ENCODE results near the gene MAP4K3.

The MAP4K3 gene

DNA sequence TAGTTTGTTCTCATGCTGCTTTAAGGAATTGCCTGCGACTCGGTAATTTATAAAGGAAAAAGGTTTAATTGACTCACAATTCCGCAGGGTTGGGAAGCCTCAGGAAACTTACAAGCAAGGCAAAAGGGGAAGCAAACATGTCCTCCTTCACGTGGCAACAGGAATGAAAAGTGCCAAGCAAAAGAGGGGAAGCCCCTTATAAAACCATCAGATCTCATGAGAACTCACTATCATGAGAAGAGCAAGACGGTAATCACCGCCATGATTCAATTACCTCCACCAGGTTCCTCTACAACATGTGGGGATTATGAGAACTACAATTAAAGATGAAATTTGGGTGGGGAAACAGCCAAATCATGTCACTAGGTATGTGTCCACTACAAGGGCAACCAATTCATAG lies 53.9 kb downstream of the MAP4K3 start:
- CTCF ChIA-PET, result interaction anchor here (1.5 kb wide), 1 partner anchor 314 kb away, joined by 3 read pairs; no protein-coding TSS in a partner anchor
- Histone ChIP-seq H3K4me1 (ENCODE audit: control extremely low read depth in 1 of 4, control insufficient read depth in 4 of 4, insufficient read depth in 4 of 4, low read length in 3 of 4) (peaks cover 0 to 5% (median under 1%) of the 10 kb centered on the region in 4 experiments), H3K27me3 (replicated peaks in 2 of 5; ENCODE audit: control insufficient read depth in 4 of 5, insufficient read depth in 5 of 5, low read length in 4 of 5) (no peaks in the 10 kb centered on the region), H3K27ac (ENCODE audit: insufficient read depth in 1 of 2, low read depth in 1 of 2, low read length in 2 of 2, poor library complexity in 1 of 2, severe bottlenecking in 2 of 2) (no peak overlapping the region), H3K4me3 (ENCODE audit: control insufficient read depth in 1 of 7, extremely low read depth in 1 of 7, insufficient read depth in 4 of 7, low read depth in 2 of 7, low read length in 6 of 7) (no peak overlapping the region), H3K9me3 (ENCODE audit: control extremely low read depth in 1 of 5, control insufficient read depth in 4 of 5, insufficient read depth in 2 of 5, low read depth in 1 of 5, low read length in 4 of 5) (peaks cover 0 to 5% (median 0%) of the 10 kb centered on the region in 5 experiments), H3K36me3 (ENCODE audit: control insufficient read depth in 4 of 4, insufficient read depth in 4 of 4, low read length in 3 of 4) (peaks cover 0 to 2% (median 0%) of the 10 kb centered on the region in 4 experiments)
- 80% methylated on average over 1 of the region's 6 CpGs for WGBS (ENCODE audit: insufficient coverage)
- POLR2A ChIA-PET, result no interaction called here
- DNase-seq, result no peak

DNA sequence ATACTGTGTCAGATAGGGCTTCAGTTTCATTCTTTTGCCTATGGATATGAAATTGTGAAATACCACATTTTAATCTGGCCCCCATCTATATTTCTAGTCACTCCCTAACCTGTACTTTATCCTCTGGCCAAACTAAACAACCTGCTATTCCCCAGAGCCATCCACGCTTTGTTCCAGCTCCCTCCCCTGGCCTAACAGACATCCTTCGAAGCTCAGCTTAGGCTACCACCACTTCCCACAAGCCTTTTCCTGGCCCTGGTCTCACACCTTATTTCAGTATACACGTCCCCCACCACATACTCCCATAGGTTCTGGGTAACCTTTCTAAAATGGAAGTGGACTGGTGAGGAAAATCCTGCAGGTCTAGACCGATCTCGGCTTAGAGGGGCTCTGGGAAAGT lies 55.4 kb downstream of the MAP4K3 start:
- CTCF ChIA-PET, result interaction anchor here (1.4 to 1.5 kb wide), 3 partner anchors 19 to 349 kb away, joined by 3 to 4 read pairs (median 3); no protein-coding TSS in a partner anchor
- POLR2A ChIA-PET, result no interaction called here
- 90% methylated on average over 4 of the region's 5 CpGs for WGBS (ENCODE audit: insufficient coverage)

DNA sequence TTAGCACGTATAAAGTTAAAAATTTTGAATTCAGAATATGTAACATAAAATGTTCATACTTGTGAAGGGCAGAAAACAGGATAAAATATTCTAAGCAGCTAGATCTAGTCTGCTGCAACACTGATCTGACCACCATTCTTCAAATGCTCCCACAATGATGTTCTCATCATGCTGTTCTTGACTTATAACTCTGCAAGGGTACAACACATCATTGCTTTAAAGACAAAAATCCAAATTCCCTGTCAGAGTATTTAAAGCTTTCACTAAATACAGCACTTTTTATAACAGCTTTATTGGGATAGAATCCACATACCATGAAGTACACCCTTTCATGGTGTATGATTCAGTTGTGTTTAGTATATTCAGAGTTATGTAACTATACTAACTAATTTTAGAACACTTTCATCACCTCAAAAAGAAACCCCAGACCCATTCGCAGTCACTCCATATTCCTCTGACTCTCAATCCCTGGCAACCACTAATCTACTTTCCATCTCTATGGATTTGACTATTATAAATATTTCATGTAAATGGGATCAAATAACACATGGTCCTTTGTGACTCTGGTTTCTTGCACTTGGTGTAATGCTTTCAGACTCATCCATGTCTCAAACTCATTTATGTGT lies 56.4 kb downstream of the MAP4K3 start:
- Histone ChIP-seq H3K4me3 (ENCODE audit: control insufficient read depth in 1 of 7, extremely low read depth in 1 of 7, insufficient read depth in 4 of 7, low read depth in 2 of 7, low read length in 6 of 7) (no peak overlapping the region), H3K4me1 (ENCODE audit: control extremely low read depth in 1 of 4, control insufficient read depth in 4 of 4, insufficient read depth in 4 of 4, low read length in 3 of 4) (peaks cover 0 to 13% (median 8%) of the 10 kb centered on the region in 4 experiments), H3K27me3 (replicated peaks in 2 of 5; ENCODE audit: control insufficient read depth in 4 of 5, insufficient read depth in 5 of 5, low read length in 4 of 5) (no peaks in the 10 kb centered on the region), H3K27ac (ENCODE audit: insufficient read depth in 1 of 2, low read depth in 1 of 2, low read length in 2 of 2, poor library complexity in 1 of 2, severe bottlenecking in 2 of 2) (no peak overlapping the region), H3K9me3 (ENCODE audit: control extremely low read depth in 1 of 5, control insufficient read depth in 4 of 5, insufficient read depth in 2 of 5, low read depth in 1 of 5, low read length in 4 of 5) (peaks cover 0 to 7% (median 1%) of the 10 kb centered on the region in 5 experiments), H3K36me3 (ENCODE audit: control insufficient read depth in 4 of 4, insufficient read depth in 4 of 4, low read length in 3 of 4) (peaks cover 1 to 12% (median 6%) of the 10 kb centered on the region in 4 experiments)
- no peak for DNase-seq
- ChIA-PET POLR2A (no interaction called here), CTCF (interaction anchor here (0.5 to 2.5 kb wide), 16 partner anchors 10 to 352 kb away, joined by 3 to 9 read pairs (median 5); no protein-coding TSS in a partner anchor)
- WGBS (ENCODE audit: insufficient coverage), result no CpG with 5 or more reads among the region's 2 CpGs

More for the DNA sequence above, 55.4 kb downstream of the MAP4K3 start:
- no peak overlapping the region for H3K27ac ChIP-seq (ENCODE audit: insufficient read depth in 1 of 2, low read depth in 1 of 2, low read length in 2 of 2, poor library complexity in 1 of 2, severe bottlenecking in 2 of 2)
- peaks cover 0 to 2% (median 0%) of the 10 kb centered on the region in 4 experiments for H3K36me3 ChIP-seq (ENCODE audit: control insufficient read depth in 4 of 4, insufficient read depth in 4 of 4, low read length in 3 of 4)
- no peaks in the 10 kb centered on the region for H3K27me3 ChIP-seq (replicated peaks in 2 of 5; ENCODE audit: control insufficient read depth in 4 of 5, insufficient read depth in 5 of 5, low read length in 4 of 5)
- no peak for DNase-seq
- H3K4me3 ChIP-seq (ENCODE audit: control insufficient read depth in 1 of 7, extremely low read depth in 1 of 7, insufficient read depth in 4 of 7, low read depth in 2 of 7, low read length in 6 of 7), result no peak overlapping the region
- H3K4me1 ChIP-seq (ENCODE audit: control extremely low read depth in 1 of 4, control insufficient read depth in 4 of 4, insufficient read depth in 4 of 4, low read length in 3 of 4), result peaks cover 0 to 13% (median 8%) of the 10 kb centered on the region in 4 experiments
- H3K9me3 ChIP-seq (ENCODE audit: control extremely low read depth in 1 of 5, control insufficient read depth in 4 of 5, insufficient read depth in 2 of 5, low read depth in 1 of 5, low read length in 4 of 5), result peaks cover 0 to 5% (median 0%) of the 10 kb centered on the region in 5 experiments

DNA sequence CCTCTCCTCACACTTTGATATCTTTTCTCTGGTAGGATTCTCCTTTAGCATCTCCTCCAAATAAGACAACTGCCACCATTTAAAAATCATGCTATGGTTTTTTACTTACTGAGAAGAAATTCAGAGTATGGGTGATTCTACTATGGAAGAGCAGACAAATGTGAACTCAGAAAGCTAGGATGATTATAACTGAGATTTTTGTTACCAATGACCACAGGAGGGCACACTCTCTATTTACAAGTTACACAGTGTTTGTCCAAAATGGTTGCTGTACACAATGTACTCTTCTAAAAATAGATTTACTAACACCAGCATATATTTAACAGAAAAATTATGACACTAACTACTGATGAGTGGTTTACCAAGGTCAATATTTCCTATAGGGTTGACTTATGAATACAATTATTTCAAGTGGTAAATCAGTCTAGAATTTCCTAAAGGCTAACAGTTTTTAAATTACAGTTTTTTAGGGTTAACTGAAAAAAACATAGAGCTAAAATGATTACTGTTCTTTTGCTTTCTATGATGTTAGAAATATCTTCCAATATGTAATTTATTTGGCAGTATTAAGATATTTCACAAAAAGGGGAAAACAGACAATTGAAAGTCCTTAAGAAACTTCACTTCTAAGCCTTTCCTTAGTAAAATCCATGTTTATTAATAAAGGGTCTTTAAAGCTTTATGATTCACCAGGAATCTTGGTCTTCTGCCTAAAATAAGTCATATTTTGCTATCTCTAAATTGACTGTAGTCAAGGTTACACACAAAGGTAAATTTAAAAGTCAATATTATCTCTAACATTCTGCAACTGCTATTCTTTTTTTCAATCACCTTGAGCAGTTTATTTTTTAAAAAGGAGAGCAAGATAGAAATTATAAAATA lies 57.2 kb downstream of the MAP4K3 start:
- Histone ChIP-seq H3K27me3 (replicated peaks in 2 of 5; ENCODE audit: control insufficient read depth in 4 of 5, insufficient read depth in 5 of 5, low read length in 4 of 5) (no peaks in the 10 kb centered on the region), H3K9me3 (ENCODE audit: control extremely low read depth in 1 of 5, control insufficient read depth in 4 of 5, insufficient read depth in 2 of 5, low read depth in 1 of 5, low read length in 4 of 5) (peaks cover 0 to 11% (median 3%) of the 10 kb centered on the region in 5 experiments), H3K27ac (ENCODE audit: insufficient read depth in 1 of 2, low read depth in 1 of 2, low read length in 2 of 2, poor library complexity in 1 of 2, severe bottlenecking in 2 of 2) (no peak overlapping the region), H3K4me1 (ENCODE audit: control extremely low read depth in 1 of 4, control insufficient read depth in 4 of 4, insufficient read depth in 4 of 4, low read length in 3 of 4) (peaks cover 0 to 13% (median 8%) of the 10 kb centered on the region in 4 experiments), H3K36me3 (ENCODE audit: control insufficient read depth in 4 of 4, insufficient read depth in 4 of 4, low read length in 3 of 4) (peaks cover 3 to 18% (median 7%) of the 10 kb centered on the region in 4 experiments), H3K4me3 (ENCODE audit: control insufficient read depth in 1 of 7, extremely low read depth in 1 of 7, insufficient read depth in 4 of 7, low read depth in 2 of 7, low read length in 6 of 7) (no peak overlapping the region)
- DNase-seq, result peak; percentile 56 to 75 (median 71)
- POLR2A ChIA-PET, result no interaction called here
- CTCF ChIA-PET, result interaction anchor here (0.7 to 2.5 kb wide), 20 partner anchors 9 to 353 kb away, joined by 3 to 9 read pairs (median 4); no protein-coding TSS in a partner anchor

DNA sequence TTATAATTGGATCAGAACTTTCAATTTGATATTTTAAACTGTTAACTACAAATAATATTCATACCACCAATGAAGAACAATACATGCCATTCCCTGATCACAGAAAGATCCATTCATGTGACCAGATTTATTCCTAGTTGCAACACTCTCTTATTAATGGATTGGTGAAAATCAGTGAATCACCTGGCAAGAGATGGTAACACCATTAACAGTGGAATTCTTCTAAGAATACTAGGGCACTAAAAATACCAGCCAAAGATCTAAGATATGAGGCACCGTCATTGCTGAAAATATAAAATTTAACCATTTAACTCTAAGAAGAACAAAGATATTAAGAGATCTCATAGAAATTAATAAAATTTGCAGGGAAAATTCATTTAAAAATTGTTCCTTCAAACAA lies 58.1 kb downstream of the MAP4K3 start:
- DNase-seq, result no peak
- WGBS (ENCODE audit: insufficient coverage), result no CpG with 5 or more reads among the region's 1 CpG
- CTCF ChIA-PET, result interaction anchor here (0.8 to 2.5 kb wide), 13 partner anchors 8 to 350 kb away, joined by 3 to 9 read pairs (median 6); no protein-coding TSS in a partner anchor

DNA sequence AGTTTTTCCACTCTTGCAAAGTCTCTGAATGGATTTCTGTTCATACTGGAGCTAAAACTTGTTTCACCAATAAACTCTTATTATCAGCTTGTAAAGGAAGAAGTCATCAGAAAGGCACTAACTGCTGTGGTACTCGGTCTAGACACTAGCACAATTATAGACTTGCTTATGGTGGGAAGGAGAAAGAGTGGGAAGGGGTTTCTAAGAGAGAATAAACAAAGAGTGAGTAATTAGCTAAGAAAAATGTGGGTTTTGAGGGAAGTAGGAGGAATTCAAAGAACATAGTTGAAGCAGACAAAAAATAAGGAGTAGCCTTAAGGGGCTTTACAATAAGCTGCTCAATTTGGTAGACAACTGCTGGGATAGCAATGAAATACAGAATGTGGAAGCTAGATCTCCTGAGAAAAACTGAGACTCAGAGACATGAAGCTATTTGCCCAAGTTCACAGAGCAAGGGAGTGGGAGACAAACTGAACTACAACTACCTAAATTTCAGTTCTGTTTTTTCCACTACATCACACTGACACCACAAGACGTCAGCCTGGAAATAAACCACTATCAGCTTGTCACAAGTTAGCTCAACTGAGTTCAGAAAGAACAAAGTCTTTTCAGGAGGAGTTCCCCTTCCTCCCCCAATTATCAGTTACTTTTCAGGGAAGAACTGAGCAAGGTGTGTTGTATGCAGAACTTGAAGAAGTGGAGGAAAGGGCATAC lies 59.7 kb downstream of the MAP4K3 start:
- Histone ChIP-seq H3K9me3 (ENCODE audit: control extremely low read depth in 1 of 5, control insufficient read depth in 4 of 5, insufficient read depth in 2 of 5, low read depth in 1 of 5, low read length in 4 of 5) (peaks cover 0 to 20% (median 3%) of the 10 kb centered on the region in 5 experiments), H3K27ac (ENCODE audit: insufficient read depth in 1 of 2, low read depth in 1 of 2, low read length in 2 of 2, poor library complexity in 1 of 2, severe bottlenecking in 2 of 2) (peak overlapping the region in 1 of 2 experiments; percentile 51), H3K4me1 (ENCODE audit: control extremely low read depth in 1 of 4, control insufficient read depth in 4 of 4, insufficient read depth in 4 of 4, low read length in 3 of 4) (peaks cover 0 to 13% (median 8%) of the 10 kb centered on the region in 4 experiments), H3K4me3 (ENCODE audit: control insufficient read depth in 1 of 7, extremely low read depth in 1 of 7, insufficient read depth in 4 of 7, low read depth in 2 of 7, low read length in 6 of 7) (no peak overlapping the region), H3K27me3 (replicated peaks in 2 of 5; ENCODE audit: control insufficient read depth in 4 of 5, insufficient read depth in 5 of 5, low read length in 4 of 5) (no peaks in the 10 kb centered on the region), H3K36me3 (ENCODE audit: control insufficient read depth in 4 of 4, insufficient read depth in 4 of 4, low read length in 3 of 4) (peaks cover 5 to 26% (median 8%) of the 10 kb centered on the region in 4 experiments)
- ChIA-PET POLR2A (no interaction called here), CTCF (interaction anchor here (0.6 to 1.8 kb wide), 12 partner anchors 9 to 352 kb away, joined by 3 to 7 read pairs (median 3); no protein-coding TSS in a partner anchor)
- DNase-seq, result peak; percentile 38 to 85 (median 80)
- 50% methylated on average over 2 of the region's 2 CpGs for WGBS (ENCODE audit: insufficient coverage)

More for the DNA sequence above, 58.1 kb downstream of the MAP4K3 start:
- Histone ChIP-seq H3K27me3 (replicated peaks in 2 of 5; ENCODE audit: control insufficient read depth in 4 of 5, insufficient read depth in 5 of 5, low read length in 4 of 5) (no peaks in the 10 kb centered on the region), H3K4me1 (ENCODE audit: control extremely low read depth in 1 of 4, control insufficient read depth in 4 of 4, insufficient read depth in 4 of 4, low read length in 3 of 4) (peaks cover 0 to 13% (median 8%) of the 10 kb centered on the region in 4 experiments), H3K36me3 (ENCODE audit: control insufficient read depth in 4 of 4, insufficient read depth in 4 of 4, low read length in 3 of 4) (peaks cover 3 to 20% (median 7%) of the 10 kb centered on the region in 4 experiments), H3K4me3 (ENCODE audit: control insufficient read depth in 1 of 7, extremely low read depth in 1 of 7, insufficient read depth in 4 of 7, low read depth in 2 of 7, low read length in 6 of 7) (no peak overlapping the region), H3K9me3 (ENCODE audit: control extremely low read depth in 1 of 5, control insufficient read depth in 4 of 5, insufficient read depth in 2 of 5, low read depth in 1 of 5, low read length in 4 of 5) (peaks cover 0 to 12% (median 3%) of the 10 kb centered on the region in 5 experiments), H3K27ac (ENCODE audit: insufficient read depth in 1 of 2, low read depth in 1 of 2, low read length in 2 of 2, poor library complexity in 1 of 2, severe bottlenecking in 2 of 2) (no peak overlapping the region)
- POLR2A ChIA-PET, result no interaction called here

Measured in common myeloid progenitor, CD34-positive (primary cell).